HG03045 (cell line): ENCODE data around the gene KRTAP10-2.
"Not testable (repeated sequence)": the region's sequence is repeated elsewhere in the genome, so short reads cannot be mapped to it uniquely, and the experiment has no call there.

Experiments used
- ATAC-seq: cut with Tn5 transposase; IDR thresholded peaks from one replicate; pipeline ENCODE4 v1.9.1; 2021; ENCODE audit warnings: mild to moderate bottlenecking, moderate library complexity; ENCODE audit not compliant: unreplicated experiment

KRTAP10-2 gene

GRCh38 chr21:44583089-44583799 lies 31.9 kb upstream of the KRTAP10-2 start:
- no peak for ATAC-seq

GRCh38 chr21:44582055-44582454 lies 30.8 kb upstream of the KRTAP10-2 start:
- no peak for ATAC-seq

DNA sequence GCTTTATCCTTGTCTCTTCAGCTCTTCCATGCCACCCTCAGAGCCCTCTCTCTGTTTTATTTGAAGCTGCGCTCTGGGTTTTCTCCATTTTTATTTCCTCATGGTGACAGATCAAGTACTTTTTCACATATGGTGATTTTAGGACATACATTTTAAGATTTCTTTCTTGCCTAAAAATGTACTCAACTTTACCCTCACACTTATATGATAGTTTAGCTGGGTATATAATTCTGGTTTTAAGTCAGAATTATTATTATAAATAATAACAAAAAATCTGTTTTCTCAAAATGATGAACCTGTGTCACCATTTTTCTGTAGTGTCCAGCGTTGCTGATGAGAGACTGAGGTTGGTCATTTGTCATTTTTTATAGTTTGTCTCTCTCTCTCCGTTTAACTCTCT lies 29.9 kb upstream of the KRTAP10-2 start:
- ATAC-seq, result no peak

- ATAC-seq, result not testable (repeated sequence)
These were observed 29.0 kb upstream of the KRTAP10-2 start, which contains the start of gene KRTAP10-5 for GRCh38 chr21:44580231-44580821. Gene KRTAP10-5, minus strand, starts transcription at chr21:44580604. Its CDS starts 26 bp downstream, at chr21:44580578.

GRCh38 chr21:44579833-44580144 lies 28.5 kb upstream of the KRTAP10-2 start:
- no peak for ATAC-seq

DNA sequence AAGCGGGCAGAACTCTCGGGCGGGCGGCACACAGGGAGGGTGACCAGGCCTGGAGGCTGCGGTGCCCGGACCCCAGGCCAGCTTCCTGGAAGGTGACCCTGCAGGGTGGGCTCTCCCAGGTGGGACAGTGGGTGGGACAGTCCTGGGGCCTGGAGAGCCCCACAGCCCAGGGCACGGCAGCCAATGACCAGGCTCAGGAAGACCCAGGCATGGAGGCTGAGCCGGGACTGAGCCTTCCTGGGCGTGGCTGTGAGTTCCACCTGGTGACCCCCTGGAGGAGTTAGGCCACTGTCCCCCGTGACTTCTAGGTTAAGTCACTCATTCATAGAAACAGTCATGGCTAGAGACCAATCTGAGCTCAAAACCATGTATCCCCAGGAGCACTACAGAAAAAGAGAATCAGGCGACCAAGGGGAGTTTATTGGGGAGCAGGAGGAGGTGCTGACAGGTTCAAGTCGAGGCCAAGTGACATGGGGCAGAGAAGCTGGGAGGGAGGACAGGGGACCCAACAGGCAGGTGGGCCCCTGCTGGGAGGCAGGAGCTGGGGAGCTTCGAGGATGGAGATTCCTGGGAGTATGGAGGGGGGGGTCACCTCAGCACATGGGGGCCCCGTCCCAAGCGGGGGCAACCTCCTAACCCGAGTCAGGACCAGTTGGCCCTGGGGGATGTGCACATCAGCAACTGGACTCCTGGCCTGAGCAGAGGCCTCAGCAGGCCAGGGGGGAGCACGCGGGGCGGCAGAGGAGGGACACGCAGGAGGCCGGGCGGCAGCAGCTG lies 27.9 kb upstream of the KRTAP10-2 start:
- no peak for ATAC-seq

DNA sequence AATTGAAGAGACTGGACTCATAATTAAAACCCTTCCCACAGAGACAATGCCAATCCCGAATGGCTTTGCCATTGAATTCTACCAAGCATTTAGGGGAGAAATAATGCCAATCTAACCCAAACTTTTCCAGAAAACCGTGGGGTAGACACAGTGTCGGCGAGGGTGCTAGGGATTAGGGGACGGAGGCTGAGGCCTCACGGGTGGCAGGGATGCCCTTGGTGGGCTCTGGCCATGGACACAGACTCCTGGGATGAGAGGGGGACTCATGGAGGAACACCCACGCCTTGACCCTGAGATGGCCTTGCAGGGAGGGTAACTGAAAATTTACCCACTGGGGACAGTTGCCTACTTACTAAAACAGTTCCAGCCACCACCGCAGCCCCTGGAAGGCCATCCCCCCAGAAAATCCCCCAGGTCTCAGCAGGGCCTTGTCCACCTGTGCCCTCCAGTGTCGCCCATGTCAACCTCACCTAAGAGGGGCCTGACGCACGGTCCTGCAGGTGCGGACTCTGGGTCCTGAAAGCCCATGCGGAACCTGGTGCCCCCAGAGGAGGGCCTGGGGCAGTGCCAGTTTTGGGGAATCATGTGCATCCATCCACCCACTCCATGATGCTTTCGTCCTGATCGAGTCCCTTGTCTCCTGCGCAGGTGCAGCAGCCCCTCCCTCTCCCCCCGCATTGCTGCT lies 27.2 kb upstream of the KRTAP10-2 start:
- ATAC-seq, result no peak

DNA sequence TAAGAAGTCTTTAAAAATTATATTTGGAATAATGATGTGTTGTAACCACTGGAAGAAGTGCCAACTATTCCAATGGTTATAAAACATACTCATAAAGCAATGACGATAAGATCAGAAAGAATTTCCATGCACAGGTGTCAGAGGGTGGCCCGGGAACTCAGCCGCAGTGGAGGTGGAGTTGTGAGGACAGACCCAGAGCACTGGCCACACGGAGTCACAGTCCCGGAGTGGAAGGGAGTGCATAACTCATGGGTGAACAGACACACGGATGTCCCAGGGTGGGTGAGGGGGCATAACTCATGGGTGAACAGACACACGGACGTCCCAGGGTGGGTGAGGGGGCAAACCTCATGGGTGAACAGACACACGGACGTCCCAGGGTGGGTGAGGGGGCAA lies 24.7 kb upstream of the KRTAP10-2 start:
- no peak for ATAC-seq

GRCh38 chr21:44575307-44576024 lies 24.2 kb upstream of the KRTAP10-2 start:
- ATAC-seq, result no peak

- no peak for ATAC-seq
These were observed 23.4 kb upstream of the KRTAP10-2 start for GRCh38 chr21:44574457-44575306.

- not testable (repeated sequence) for ATAC-seq
These were observed 22.5 kb upstream of the KRTAP10-2 start, which contains the start of gene KRTAP10-4 for GRCh38 chr21:44573630-44574456. Gene KRTAP10-4, plus strand, starts transcription at chr21:44573729. Its CDS starts 30 bp downstream, at chr21:44573759.

GRCh38 chr21:44572959-44573583 lies 21.8 kb upstream of the KRTAP10-2 start:
- no peak for ATAC-seq

GRCh38 chr21:44571844-44572782 lies 20.8 kb upstream of the KRTAP10-2 start:
- no peak for ATAC-seq

- no peak for ATAC-seq
These were observed 20.0 kb upstream of the KRTAP10-2 start for GRCh38 chr21:44571296-44571695.

DNA sequence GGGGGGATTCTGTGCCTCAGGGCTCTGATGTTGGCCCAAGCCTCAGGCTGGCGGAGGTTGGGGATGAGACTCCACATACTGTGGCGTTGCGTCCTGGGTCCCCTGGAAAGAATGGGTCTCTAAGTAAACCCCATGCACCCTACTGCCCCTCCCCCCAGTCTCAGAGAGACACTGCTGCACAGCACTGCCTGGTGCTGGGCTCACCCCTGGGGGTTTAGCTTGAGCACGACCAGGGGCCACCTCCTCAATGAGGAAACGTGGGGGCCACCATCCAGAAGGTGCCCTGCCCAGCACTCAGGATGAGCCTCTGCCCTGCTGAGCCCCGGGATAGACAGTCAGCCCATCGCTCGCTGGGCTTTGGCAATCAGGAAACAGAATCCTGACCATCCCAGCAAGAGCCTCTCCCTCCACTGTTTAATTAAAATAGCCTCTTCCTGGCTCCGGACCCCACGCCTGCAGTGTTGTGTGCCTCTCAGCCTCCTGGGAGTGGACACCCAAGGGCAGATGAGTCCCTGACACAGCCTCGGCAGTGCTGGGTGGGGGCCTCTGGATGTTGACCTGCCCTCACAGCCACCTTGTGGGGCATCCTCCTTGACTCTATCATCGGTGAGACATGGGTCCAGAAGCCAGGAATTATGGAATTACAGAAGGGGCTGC lies 18.7 kb upstream of the KRTAP10-2 start:
- no peak for ATAC-seq

- ATAC-seq, result no peak
These were observed 17.6 kb upstream of the KRTAP10-2 start for GRCh38 chr21:44568667-44569556.
